Ascending aorta (tissue), 2 donors: ENCODE measurements around the gene PPP1R7. TPM values are rescaled to one million over a fixed set of nuclear protein-coding genes. Genes with fewer than 3 reads are reported as not detected.

Experiments used
- DNase-seq, 2 donors: peaks; one replicate each; pipeline ENCODE4 v3.0.0-alpha.2; 2019; ENCODE audit warnings: low spot score in 2 of 2
- H3K27ac ChIP-seq, 2 donors: fragments of 200-600 bp; sonication (generic); one replicate each; pipeline ENCODE4 v1.5.1; 2016 to 2017; ENCODE audit warnings: mild to moderate bottlenecking in 1 of 2
- H3K27me3 ChIP-seq: fragments of 200-600 bp; sonication (generic); one replicate; pipeline ENCODE4 v1.5.1; 2017
- H3K36me3 ChIP-seq, 2 donors: fragments of 200-600 bp; sonication (generic); one replicate each; pipeline ENCODE4 v1.5.1; 2016
- H3K4me1 ChIP-seq, 2 donors: fragments of 200-600 bp; sonication (generic); one replicate each; pipeline ENCODE4 v1.5.1; 2016 to 2017; ENCODE audit warnings: mild to moderate bottlenecking in 1 of 2
- H3K4me3 ChIP-seq, 2 donors: fragments of 200-600 bp; sonication (generic); one replicate each; pipeline ENCODE4 v1.5.1; 2016 to 2017; ENCODE audit warnings: mild to moderate bottlenecking in 1 of 2
- H3K9me3 ChIP-seq, 2 donors: fragments of 200-600 bp; sonication (generic); one replicate each; pipeline ENCODE4 v1.5.1; 2016
- intact Hi-C: fragments of 100-400 bp; cut with DNase I; formaldehyde crosslinking; loops from one replicate; pipeline ENCODE4 v1.15.1; 2023
- total RNA-seq: library from RNA; depleted of rRNA; stranded (reverse); fragments of >200 nt; gene quantifications from one replicate; pipeline ENCODE4 v1.1.0, GENCODE V29; 2016
- TF ChIP-seq, protein P1 (sequence below), 3 experiments: fragments of 200-600 bp in 2 of 3; fragments of 450-650 bp in 1 of 3; sonication (generic) in 2 of 3; IDR thresholded peaks; one replicate each; pipeline ENCODE4 v1.5.1; 2016 to 2019; ENCODE audit warnings: antibody characterized with exemption in 3 of 3, mild to moderate bottlenecking in 1 of 3, moderate library complexity in 1 of 3

Gene PPP1R7
- total RNA-seq, 1 donor from 2014 or later, result 4.2 TPM

DNA sequence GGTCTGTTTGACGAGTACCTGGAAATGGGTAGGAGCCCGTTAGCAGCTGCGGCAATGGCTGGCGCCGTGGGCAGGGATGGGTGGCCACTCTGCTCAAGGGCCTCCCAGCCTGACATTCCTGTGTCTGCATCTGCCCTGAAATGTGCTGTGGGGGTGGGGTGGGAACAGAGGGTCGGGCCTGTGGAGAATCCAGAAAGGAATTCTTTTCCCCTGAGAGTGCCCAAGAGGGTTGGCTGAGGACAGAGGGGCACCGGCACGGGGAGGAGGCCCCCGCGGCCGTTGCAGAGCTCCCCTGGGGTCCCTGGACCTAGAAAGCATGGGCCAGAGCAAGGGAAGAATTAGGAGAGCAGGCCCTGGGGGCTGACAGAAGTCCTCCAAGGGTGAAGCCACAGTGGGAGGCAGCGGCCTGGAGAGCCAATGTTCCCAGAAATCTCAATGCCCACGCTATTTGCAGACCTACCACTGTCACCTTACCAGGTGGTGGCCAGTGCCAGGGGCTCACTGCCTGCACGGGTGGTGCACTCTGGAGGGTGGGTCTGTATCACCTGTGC is 66.0 kb downstream of the PPP1R7 start:
- no peak overlapping the region for H3K27ac ChIP-seq
- intact Hi-C loops, result loop anchor here (2.0 to 5.0 kb wide), 3 partner anchors 65 to 649 kb away; partner anchors contain the start of genes MTERF4, PPP1R7 and RNPEPL1
- no peaks in the 10 kb centered on the region for H3K9me3 ChIP-seq
- peaks cover 0 to 7% of the 10 kb centered on the region in 2 donors for H3K4me1 ChIP-seq
- TF ChIP-seq, protein P1, sequence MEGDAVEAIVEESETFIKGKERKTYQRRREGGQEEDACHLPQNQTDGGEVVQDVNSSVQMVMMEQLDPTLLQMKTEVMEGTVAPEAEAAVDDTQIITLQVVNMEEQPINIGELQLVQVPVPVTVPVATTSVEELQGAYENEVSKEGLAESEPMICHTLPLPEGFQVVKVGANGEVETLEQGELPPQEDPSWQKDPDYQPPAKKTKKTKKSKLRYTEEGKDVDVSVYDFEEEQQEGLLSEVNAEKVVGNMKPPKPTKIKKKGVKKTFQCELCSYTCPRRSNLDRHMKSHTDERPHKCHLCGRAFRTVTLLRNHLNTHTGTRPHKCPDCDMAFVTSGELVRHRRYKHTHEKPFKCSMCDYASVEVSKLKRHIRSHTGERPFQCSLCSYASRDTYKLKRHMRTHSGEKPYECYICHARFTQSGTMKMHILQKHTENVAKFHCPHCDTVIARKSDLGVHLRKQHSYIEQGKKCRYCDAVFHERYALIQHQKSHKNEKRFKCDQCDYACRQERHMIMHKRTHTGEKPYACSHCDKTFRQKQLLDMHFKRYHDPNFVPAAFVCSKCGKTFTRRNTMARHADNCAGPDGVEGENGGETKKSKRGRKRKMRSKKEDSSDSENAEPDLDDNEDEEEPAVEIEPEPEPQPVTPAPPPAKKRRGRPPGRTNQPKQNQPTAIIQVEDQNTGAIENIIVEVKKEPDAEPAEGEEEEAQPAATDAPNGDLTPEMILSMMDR (IDR thresholded peaks at IDR 0.05), result no peak
- no peaks in the 10 kb centered on the region for H3K27me3 ChIP-seq
- DNase-seq, result no peak
- H3K36me3 ChIP-seq, result no peaks in the 10 kb centered on the region
- no peak overlapping the region for H3K4me3 ChIP-seq

DNA sequence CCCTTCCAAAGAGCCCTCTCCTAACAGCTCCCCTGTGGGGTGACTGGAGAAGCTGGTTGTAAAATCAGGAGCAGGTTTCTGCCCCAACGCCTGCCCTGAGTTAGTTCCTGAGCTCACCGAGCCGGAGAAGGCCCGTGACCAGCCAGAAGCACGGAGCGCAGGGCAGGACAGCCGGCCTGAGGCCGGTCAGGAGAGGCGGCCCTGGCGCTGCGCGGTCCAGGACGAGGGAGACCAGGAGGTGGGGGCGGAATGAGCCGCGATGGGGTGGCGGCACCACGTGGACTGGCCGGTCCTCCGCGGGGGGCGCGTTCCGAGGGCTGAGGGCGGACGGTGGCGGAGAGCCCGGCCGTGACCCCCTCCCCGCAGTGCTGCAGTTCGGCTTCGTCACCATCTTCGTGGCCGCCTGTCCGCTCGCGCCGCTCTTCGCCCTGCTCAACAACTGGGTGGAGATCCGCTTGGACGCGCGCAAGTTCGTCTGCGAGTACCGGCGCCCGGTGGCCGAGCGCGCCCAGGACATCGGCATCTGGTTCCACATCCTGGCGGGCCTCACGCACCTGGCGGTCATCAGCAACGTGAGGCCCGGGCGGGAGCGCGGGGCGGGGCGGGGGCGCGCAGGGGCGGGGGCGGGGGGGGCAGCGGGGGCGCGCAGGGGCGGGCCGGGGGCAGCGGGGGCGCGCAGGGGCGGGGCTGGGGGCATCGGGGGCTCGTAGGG is 67.2 kb downstream of the PPP1R7 start:
- intact Hi-C loops, result loop anchor here (2.0 to 5.0 kb wide), 3 partner anchors 67 to 650 kb away; partner anchors contain the start of genes MTERF4, PPP1R7 and RNPEPL1
- Histone ChIP-seq H3K4me3 (peak overlapping the region; percentile 40 to 65), H3K27me3 (no peaks in the 10 kb centered on the region), H3K9me3 (no peaks in the 10 kb centered on the region), H3K4me1 (peaks cover 0 to 7% of the 10 kb centered on the region in 2 donors), H3K36me3 (no peaks in the 10 kb centered on the region), H3K27ac (peak overlapping the region; percentile 78 to 90)
- TF ChIP-seq, protein P1 (IDR thresholded peaks at IDR 0.05), result no peak
- peak in 1 of 2 donors; percentile 77 for DNase-seq

DNA sequence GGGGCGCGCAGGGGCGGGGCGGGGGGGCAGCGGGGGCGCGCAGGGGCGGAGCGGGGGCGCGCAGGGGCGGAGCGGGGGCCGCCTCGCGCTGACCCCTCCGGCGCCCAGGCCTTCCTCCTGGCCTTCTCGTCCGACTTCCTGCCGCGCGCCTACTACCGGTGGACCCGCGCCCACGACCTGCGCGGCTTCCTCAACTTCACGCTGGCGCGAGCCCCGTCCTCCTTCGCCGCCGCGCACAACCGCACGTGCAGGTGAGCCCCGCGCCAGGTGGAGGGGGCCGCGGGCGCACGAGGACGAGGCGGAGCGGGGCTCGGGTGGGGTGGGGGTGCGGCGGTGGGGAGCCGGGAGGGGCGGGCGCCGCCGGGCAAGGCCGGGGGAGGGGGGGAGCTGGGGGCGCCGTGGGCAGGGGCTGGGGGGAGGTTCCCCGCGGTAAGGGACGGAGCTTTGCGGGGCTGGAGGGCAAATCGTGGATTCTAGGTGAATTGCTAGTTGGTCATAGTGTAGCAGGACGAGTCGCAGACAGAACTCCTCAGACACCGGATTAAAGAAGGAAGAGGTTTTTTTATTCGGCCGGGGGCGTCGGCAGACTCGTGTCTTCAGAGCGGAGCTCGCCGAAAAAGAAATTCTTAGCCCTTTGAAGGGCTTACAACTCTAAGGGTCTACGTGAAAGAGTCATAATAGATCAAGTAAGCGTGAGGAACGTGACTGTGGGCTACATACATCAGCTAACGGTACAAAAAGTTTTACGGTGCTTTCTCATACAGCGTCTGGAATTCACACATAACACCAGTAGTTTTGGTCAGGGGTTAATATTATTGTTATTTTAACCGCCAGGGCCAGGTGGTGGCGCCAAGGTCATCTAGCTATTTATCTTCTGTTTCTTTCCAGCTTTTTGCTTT is 68.1 kb downstream of the PPP1R7 start:
- peak in 1 of 2 donors; percentile 73 for DNase-seq
- H3K27ac ChIP-seq, result peak overlapping the region in 1 of 2 donors; percentile 53

DNA sequence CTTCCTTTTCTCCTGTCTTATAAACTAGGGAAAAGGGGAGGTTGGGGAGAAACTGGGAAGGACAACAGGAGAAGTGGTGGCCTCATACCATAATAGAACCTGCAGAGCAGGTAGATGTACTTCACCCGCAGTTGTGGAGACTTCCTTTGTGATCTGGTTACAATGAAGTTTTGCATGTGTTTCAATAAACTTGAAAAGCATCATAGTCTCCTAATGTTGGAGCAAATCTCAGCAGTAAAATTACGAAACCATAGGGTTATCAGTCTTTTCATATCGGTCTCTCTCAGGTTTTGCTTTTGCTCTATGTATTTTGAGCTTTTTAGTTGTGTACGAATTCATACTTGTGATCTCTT is 68.7 kb downstream of the PPP1R7 start:
- no peaks in the 10 kb centered on the region for H3K27me3 ChIP-seq
- intact Hi-C loops, result loop anchor here (5.0 kb wide), 2 partner anchors 117 to 652 kb away; partner anchors contain the start of genes MTERF4 and RNPEPL1
- H3K4me1 ChIP-seq, result peaks cover 0 to 7% of the 10 kb centered on the region in 2 donors
- H3K9me3 ChIP-seq, result no peaks in the 10 kb centered on the region
- TF ChIP-seq, protein P1 (IDR thresholded peaks at IDR 0.05), result no peak
- no peak for DNase-seq
- no peaks in the 10 kb centered on the region for H3K36me3 ChIP-seq
- H3K4me3 ChIP-seq, result peak overlapping the region in 1 of 2 donors; percentile 76
- H3K27ac ChIP-seq, result no peak overlapping the region

More for the DNA sequence above, 68.1 kb downstream of the PPP1R7 start:
- intact Hi-C loops, result loop anchor here (5.0 kb wide), 2 partner anchors 116 to 651 kb away; partner anchors contain the start of genes MTERF4 and RNPEPL1
- peak overlapping the region; percentile 65 to 76 for H3K4me3 ChIP-seq
- H3K36me3 ChIP-seq, result no peaks in the 10 kb centered on the region
- peaks cover 0 to 7% of the 10 kb centered on the region in 2 donors for H3K4me1 ChIP-seq
- no peaks in the 10 kb centered on the region for H3K9me3 ChIP-seq
- no peaks in the 10 kb centered on the region for H3K27me3 ChIP-seq
- TF ChIP-seq, protein P1 (IDR thresholded peaks at IDR 0.05), result peak in 1 of 3 experiments; percentile 20

DNA sequence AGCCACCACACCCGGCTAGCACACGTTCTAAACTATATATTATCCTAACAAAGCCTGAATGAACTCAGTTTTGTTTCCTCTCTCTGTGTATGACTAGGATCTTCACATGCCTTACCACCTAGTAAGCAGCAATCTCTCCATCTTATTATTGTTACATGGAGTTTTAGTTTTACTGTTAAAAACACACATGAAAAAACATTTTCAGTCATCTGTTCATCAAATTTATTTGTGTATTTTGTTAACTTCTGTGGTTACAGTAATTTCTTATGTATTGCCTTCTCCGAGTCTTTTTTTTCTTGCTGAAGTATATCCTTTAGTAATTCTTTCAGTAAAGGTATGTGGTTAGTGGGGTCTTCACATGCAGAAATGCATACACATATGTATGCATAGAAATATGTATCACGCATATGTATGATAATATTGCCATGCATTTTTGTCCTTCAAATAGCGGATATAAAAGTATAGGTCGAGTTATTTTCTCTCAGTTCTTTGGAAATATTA is 69.6 kb downstream of the PPP1R7 start:
- Histone ChIP-seq H3K27ac (no peak overlapping the region), H3K9me3 (no peaks in the 10 kb centered on the region), H3K4me3 (no peak overlapping the region), H3K27me3 (no peaks in the 10 kb centered on the region), H3K36me3 (no peaks in the 10 kb centered on the region), H3K4me1 (peaks cover 0 to 7% of the 10 kb centered on the region in 2 donors)
- no peak for DNase-seq
- intact Hi-C loops, result loop anchor here (5.0 kb wide), 2 partner anchors 118 to 653 kb away; partner anchors contain the start of genes MTERF4 and RNPEPL1
- TF ChIP-seq, protein P1 (IDR thresholded peaks at IDR 0.05), result no peak
